Fibroblast of pulmonary artery (primary cell): Measurements from ENCODE around the gene NME2.

Experiments
- DNase-seq: peaks from one replicate; pipeline ENCODE4 v3.0.0-alpha.2; 2010; ENCODE audit warnings: low read depth
- H3K4me3 ChIP-seq: replicated peaks from 2 replicates; pipeline ENCODE4 v1.5.1; 2011; ENCODE audit warnings: low read depth, mild to moderate bottlenecking, control low read depth, low read length, moderate library complexity
- CTCF ChIP-seq: IDR thresholded peaks from 2 replicates; pipeline ENCODE4 v1.5.1; 2011; ENCODE audit warnings: mild to moderate bottlenecking, control low read depth, low read length, inconsistent platforms; ENCODE audit errors: missing control alignments

The NME2 gene

GRCh38 chr17:51200846-51201245, 34.6 kb downstream of the NME2 start:
- H3K4me3 ChIP-seq = no peak overlapping the region
- TF ChIP-seq CTCF = no peak
- DNase-seq = no peak

DNA sequence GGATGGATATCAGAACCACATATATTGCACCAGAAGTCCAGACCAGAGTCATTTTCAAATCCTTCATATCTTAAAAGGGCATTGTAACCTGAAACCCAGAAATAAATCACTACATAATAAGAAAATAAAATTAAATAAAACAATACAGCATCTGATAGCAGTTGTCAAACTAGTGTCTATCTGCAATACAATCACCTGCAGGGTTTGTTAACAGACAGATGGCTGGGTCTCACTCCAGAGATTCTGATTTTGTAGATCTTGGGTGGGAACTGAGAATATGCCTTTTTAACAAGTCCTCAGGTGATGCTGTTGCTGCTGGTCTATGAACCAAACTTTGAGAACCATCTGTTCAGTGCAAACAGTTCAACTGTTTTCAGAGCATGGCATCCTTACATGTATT, 37.6 kb downstream of the NME2 start:
- no peak overlapping the region for H3K4me3 ChIP-seq
- DNase-seq = no peak

DNA sequence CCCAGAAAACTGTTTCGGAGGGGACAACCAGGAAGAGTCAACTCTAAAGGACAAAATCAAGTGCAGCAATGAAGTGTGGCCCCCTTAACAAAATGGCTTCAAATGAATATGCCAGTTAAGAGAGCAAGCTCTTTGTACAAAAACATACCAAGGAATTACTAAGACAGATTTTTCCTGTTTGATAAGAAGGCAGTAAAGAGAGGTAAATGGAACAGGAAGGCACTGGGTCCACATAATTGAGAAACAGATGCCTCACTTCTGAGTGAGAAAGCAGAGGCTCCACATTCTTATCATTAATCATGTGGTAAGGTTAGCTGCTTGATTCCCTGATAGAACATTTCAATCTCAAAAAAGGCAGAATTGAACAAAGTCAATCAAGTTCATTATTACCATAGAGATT, 48.7 kb downstream of the NME2 start:
- TF ChIP-seq CTCF = no peak
- DNase-seq = no peak
- H3K4me3 ChIP-seq = no peak overlapping the region

More for the DNA sequence above, 37.6 kb downstream of the NME2 start:
- no peak for TF ChIP-seq CTCF

DNA sequence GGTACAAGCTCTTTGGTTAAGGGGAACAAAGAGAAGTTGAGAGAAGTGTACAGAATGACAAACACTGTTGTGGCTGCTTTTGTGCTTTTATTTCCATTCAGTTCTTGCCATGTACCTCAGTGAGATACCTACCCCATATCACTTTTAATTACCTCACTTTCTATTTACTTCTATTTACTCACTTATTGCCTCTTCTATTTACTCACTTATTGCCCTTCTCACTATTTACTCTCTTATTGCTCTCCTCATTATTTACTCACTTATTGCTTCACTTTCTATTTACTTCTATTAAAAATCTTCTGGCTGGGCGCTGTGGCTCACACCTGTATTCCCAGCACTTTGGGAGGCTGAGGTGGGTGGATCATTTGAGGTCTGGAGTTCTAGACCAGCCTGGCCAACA, 51.7 kb downstream of the NME2 start:
- TF ChIP-seq CTCF = no peak
- DNase-seq = no peak
- no peak overlapping the region for H3K4me3 ChIP-seq

DNA sequence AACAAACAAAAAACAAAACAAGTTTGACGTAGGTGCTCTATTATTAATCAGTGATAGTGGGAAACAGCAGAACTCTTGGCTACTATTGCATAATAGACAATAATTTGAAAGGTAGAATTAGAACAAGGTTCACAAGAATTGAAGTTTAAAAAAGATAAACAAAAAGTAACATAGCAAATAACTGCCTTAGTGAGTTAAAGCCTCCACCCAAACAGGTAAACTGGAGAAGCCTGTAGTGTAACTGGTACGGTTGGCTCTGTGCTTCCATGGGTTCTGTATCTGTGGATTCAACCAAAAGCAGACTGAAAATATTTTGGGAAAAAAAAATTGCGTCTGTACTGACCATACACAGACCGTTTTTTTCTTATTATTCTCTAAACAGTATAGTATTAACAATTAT, 55.1 kb downstream of the NME2 start:
- DNase-seq = no peak
- H3K4me3 ChIP-seq = no peak overlapping the region
- no peak for TF ChIP-seq CTCF
